C4-2B (cell line): ENCODE data around the gene TBL1XR1.
A peak's percentile ranks its signal among the peaks of the same experiment; 100 is the strongest.

Source experiments
- H3K27ac ChIP-seq: fragments of 450-650 bp; 2 replicates; pipeline ENCODE4 v1.5.1; 2017
- CTCF ChIP-seq: fragments of 450-650 bp; conservative IDR thresholded peaks from 2 replicates; pipeline ENCODE4 v1.5.1; 2017; ENCODE audit warnings: mild to moderate bottlenecking
- ZFX ChIP-seq: fragments of 450-650 bp; IDR thresholded peaks from 2 replicates; pipeline ENCODE4 v1.6.1; 2017

The TBL1XR1 gene

GRCh38 chr3:177136741-177137140 lies 60.5 kb downstream of the TBL1XR1 start:
- H3K27ac ChIP-seq: no peak overlapping the region
- TF ChIP-seq ZFX: no peak
- no peak for TF ChIP-seq CTCF

GRCh38 chr3:177135841-177136492 lies 61.3 kb downstream of the TBL1XR1 start:
- peak overlapping the region; percentile 20 for H3K27ac ChIP-seq
- TF ChIP-seq ZFX: no peak
- TF ChIP-seq CTCF: no peak

GRCh38 chr3:177134816-177135210 lies 62.5 kb downstream of the TBL1XR1 start:
- no peak for TF ChIP-seq ZFX
- TF ChIP-seq CTCF: no peak
- H3K27ac ChIP-seq: no peak overlapping the region

- TF ChIP-seq CTCF: no peak
- no peak for TF ChIP-seq ZFX
- no peak overlapping the region for H3K27ac ChIP-seq
These were observed 63.1 kb downstream of the TBL1XR1 start for GRCh38 chr3:177133860-177134815.

- no peak overlapping the region for H3K27ac ChIP-seq
- TF ChIP-seq CTCF: no peak
- TF ChIP-seq ZFX: no peak
These were observed 65.2 kb downstream of the TBL1XR1 start for GRCh38 chr3:177131927-177132636.

- H3K27ac ChIP-seq: no peak overlapping the region
- TF ChIP-seq CTCF (no peak), ZFX (no peak)
These were observed 70.3 kb downstream of the TBL1XR1 start for GRCh38 chr3:177127008-177127407.
